Measurements from ENCODE around the gene CAMK2B.

DNA sequence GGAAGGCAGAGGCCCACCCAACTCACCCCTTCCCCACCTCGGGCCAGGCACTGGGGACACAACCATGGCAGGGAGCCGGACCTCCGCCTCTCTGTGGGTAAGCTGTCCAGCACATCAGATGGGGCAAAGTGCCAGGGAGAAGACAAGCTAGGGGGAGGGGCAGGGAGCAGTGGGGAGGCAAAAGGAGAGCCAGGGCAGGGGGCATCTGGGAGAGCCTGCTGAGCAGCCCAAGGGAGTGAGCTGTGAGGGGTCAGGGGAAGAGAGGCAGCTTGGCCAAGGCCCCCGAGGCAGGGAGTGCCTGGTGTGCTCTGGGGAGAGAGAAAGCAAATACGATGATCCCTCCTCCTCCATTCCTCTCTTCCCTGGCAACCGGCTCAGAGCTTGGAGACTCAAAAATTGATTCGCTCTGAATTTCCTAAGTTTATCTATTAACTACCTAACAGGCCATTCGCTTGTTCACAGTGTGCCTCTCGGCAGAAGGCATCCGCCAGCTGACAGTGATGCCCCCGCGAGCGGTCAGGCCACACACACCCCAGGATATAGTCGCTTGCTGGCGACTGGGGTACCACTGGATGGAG is 4.5 kb downstream of the CAMK2B start:
- no peak for TF ChIP-seq ELF1 (IDR thresholded peaks at IDR 0.05; ENCODE audit: borderline replicate concordance, low read depth)
- TF ChIP-seq, protein P1, sequence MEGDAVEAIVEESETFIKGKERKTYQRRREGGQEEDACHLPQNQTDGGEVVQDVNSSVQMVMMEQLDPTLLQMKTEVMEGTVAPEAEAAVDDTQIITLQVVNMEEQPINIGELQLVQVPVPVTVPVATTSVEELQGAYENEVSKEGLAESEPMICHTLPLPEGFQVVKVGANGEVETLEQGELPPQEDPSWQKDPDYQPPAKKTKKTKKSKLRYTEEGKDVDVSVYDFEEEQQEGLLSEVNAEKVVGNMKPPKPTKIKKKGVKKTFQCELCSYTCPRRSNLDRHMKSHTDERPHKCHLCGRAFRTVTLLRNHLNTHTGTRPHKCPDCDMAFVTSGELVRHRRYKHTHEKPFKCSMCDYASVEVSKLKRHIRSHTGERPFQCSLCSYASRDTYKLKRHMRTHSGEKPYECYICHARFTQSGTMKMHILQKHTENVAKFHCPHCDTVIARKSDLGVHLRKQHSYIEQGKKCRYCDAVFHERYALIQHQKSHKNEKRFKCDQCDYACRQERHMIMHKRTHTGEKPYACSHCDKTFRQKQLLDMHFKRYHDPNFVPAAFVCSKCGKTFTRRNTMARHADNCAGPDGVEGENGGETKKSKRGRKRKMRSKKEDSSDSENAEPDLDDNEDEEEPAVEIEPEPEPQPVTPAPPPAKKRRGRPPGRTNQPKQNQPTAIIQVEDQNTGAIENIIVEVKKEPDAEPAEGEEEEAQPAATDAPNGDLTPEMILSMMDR (IDR thresholded peaks at IDR 0.05 in 2 of 3, conservative IDR thresholded peaks at IDR 0.05 in 1 of 3; ENCODE audit: borderline replicate concordance in 1 of 3, insufficient read depth in 1 of 3, low read depth in 2 of 3, low read length in 2 of 3): no peak
- no peak for TF ChIP-seq ZFX (IDR thresholded peaks at IDR 0.05)
